GM21825 (cell line): ENCODE results near the gene RTN3.
A peak's percentile ranks its signal among the peaks of the same experiment; 100 is the strongest.
"Not testable (repeated sequence)": the region's sequence is repeated elsewhere in the genome, so short reads cannot be mapped to it uniquely, and the experiment has no call there.

Source experiments
- ATAC-seq: cut with Tn5 transposase; IDR thresholded peaks from one replicate; pipeline ENCODE4 v1.9.1; 2021; ENCODE audit warnings: mild to moderate bottlenecking, moderate library complexity; ENCODE audit not compliant: unreplicated experiment

The RTN3 gene

DNA sequence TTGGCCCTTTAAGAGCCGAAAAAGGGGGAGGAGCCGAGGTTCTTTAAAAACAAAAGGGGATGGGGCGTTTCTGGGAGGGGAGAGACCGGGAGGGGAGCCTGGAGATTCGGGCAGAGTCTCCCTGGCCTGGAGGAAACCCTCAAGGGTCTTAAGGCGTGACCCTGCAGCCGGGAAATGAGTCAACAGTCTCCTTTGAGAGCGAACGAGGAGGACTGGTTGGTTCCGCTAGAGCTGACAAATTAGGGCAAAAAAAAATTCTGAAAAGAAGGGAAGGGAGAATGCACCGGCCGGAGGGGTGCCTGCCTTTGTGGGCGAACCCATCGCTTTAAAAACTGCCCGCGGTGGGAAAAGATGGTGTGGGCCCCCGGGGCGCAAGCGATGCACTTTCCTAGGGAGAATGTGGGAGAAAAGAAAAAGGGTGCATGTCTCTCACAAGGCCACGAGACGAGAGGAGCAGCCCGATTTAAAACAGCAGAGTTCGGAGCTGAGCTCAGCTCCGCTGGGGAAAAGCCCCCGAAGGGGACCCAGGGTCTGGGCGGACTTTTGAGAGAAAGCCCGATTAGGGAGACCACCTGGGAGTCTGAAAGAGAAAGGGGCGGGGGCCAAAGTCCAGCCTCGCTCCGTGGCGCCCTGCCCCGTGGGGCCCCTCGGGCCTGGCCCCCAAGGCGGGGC lies 86.4 kb downstream of the RTN3 start:
- ATAC-seq, result peak; percentile 12

DNA sequence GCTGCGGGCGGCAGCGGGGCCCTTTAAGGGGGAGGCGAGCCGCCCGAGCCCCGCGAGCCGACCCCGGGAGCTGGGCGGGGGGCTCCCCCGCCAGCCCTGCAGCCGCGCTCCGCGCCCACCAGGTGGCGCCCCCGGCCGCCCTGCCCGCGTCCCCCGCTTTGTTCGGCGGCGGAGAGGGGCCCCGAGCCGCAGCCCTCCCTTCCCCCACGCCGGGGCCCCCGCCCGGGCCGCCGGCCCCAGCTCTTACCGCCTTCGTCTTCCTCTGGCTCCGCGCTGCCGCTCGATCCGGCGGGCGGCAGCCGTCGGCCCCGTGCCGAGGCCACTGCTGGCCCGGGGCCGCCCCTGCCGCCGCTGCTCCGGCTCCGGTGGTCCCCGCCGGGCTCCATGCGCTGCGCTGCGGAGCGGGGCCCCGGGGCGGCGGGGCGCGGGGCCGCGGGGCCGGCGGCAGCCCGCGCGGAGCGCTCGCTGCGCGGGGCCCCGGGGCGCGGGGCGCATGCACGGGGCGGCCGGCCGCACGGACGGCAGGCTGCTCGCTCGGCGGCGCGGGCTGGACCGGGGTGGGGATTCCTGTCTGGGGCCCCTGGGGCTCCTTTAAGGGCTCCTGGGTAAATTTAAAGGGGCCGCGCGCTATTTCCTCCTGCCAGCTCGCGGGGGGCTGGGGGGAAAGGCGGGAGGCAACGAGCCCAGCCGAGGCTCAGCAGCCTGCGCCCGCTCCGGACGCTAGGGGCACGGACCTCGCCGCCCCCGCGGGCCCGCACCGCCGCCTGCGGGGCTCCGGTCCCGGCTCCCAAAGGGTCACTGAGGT lies 87.1 kb downstream of the RTN3 start, which contains the start of gene ZFTA:
TSS of gene ZFTA (minus strand) at position 539 of the 805 bp plus-strand sequence. CDS start at position 386, 153 bp downstream.
- ATAC-seq, result peak; percentile 59

DNA sequence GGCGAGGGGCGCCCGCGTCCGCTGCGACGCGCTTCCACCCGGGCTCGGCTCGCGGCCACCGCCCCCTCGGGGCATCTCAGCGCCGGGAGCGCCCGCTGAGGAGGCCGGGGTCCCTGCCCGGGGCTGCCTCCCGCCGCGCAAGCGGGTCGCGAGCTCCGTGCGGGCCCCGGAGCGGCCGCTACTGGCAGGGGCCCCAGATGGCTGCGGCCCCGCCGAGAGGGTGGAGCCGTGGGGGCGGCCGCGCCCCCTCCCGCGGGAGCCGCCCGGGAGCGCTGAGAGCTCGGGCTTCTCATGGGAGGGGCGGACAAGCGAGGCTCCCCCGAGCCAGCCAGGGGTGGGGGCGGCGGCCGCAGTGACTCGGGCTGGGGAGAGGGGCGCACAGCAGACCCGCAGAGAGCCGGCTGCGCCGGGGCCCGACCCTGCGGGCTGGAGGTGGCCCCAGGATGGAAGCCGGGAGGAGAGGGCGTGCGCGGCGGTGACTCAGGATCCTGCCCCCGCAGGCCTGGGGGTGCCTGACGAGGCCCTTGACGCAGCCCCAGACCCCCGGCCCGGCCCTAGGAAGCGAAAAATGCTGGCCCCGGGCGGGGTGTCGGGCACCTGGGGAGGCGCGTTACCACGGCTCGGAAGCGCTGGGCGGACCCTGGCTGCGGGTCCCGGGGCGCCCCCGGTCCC lies 87.9 kb downstream of the RTN3 start:
- peak; percentile 28 for ATAC-seq

DNA sequence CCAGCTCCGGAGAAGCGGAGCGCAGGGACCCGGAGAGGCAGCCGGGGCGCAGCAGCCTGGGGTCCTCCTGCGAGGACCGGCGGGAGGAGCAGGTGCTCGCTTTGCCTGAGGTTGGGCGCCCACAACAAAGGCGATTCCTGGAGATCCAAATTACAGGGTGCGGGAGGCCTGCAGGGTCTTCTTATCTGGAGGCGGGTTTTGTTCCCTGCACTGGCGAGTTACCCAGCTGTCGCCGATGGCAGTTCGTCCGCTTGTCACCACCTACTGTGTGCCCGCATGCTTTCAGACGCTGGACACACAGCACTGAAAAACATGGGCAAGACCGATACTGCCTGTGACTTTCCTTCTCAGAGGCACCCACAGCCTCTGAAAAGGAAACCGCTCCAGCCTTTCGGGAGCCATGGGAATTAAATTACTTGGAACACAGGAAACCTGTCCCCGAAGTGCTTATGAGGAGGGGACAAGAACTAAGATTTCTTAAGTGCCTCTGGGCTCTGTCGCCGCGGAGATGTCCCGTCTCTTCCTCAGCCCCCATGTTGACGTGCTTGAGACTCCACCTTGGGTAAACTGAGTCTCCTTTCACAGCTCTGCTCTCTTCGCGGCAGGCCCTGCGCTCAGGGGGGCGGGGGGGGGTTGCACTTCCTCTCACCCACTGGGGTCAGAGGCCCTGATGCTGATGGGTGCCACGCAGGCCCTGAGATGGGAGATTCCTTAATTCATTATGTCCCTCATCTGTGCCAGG lies 88.6 kb downstream of the RTN3 start:
- no peak for ATAC-seq

DNA sequence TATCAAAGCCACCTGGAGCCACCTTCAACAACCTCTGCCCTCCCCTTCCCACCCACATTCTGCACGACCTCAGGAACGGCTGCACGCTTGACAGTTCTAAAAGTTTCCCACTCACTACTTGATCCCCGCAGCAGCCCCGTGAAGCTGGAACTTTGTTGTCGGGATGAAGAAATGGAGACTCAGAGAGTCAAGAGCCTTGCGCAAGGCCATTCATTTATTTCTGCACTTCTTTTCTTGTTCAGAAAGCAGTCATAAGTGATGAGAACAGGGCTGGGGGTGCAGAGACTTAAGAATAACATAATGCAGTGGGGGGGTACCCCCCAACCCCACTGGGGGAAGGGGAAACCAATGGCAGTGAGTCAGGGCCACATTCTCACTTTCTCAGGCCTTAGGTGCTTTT lies 89.5 kb downstream of the RTN3 start:
- ATAC-seq, result no peak

DNA sequence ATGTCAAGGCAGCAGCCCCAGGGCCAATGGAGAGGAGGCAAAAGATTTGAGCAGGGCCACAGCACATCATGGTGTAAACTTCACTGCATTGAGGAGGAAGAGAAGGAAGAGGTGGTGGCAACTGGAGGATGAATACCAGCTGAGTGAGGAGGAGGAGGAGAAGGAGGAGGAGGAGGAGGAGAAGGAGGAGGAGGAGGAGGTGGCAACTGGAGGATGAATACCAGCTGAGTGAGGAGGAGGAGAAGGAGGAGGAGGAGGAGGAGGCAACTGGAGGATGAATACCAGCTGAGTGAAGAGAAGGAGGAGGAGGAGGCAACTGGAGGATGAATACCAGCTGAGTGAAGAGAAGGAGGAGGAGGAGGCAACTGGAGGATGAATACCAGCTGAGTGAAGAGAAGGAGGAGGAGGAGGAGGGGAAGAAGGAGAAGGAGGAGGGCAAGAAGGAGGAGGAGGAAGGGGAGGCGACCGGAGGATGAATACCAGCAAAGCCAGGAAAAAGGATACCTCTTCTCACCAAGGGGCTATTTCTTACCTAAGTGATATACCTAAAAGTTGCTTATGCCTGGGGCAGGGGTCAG lies 90.5 kb downstream of the RTN3 start:
- ATAC-seq, result not testable (repeated sequence)

DNA sequence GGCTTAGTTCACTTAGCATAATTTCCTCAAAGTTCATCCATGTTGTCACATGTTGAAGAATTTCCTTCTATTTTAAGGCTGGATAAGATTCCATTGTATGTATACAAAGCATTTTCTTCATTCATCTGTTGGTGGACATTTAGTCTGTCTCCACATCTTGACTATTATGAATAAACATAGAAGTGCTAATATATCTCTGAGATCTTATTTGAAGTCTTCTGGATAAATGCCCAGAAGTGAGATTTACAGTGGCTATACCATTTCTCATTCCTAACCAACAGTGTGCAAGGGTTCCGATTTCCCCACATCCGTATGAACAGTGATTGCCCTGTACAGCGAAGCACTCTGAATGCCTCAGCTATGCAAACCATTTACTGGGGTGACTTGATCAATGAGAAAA lies 93.9 kb downstream of the RTN3 start:
- no peak for ATAC-seq

DNA sequence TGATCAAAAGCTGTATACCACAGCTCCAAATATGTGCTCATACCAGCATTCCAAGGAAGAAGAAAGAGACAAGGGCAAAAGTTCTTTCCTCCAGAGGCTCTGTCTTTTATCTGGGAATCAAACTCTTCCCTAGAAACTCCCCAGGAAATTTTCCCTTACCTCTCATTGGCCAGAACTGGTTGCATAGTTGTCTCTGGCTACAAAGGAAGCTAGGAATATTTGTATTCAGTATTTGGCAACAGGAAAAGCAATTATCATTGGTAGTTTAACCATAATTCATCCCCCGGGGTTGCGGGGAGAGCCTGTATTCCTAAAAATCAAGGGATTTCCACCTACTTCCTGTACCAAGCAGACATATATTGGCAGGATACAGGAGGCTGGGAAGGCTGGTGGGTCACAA lies 97.7 kb downstream of the RTN3 start:
- ATAC-seq, result no peak

DNA sequence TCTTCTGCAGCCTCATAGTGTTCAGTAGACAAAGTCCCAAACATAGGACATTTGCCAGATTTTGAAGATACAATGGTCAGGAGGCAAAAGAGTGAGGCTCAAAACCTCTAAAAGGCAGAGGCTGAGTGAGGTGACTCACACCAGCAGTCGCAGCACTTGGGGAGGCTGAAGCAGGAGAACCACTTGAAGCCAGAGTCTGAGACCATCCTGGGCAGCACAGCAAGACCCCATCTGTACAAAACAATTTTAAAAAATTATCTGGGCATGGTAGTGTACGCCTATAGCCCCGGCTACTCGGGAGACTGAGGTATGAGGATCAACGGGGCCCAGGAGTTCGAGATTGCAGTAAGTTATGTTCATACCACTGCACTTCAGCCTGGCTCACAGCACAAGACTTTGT lies 101.4 kb downstream of the RTN3 start:
- ATAC-seq, result no peak

DNA sequence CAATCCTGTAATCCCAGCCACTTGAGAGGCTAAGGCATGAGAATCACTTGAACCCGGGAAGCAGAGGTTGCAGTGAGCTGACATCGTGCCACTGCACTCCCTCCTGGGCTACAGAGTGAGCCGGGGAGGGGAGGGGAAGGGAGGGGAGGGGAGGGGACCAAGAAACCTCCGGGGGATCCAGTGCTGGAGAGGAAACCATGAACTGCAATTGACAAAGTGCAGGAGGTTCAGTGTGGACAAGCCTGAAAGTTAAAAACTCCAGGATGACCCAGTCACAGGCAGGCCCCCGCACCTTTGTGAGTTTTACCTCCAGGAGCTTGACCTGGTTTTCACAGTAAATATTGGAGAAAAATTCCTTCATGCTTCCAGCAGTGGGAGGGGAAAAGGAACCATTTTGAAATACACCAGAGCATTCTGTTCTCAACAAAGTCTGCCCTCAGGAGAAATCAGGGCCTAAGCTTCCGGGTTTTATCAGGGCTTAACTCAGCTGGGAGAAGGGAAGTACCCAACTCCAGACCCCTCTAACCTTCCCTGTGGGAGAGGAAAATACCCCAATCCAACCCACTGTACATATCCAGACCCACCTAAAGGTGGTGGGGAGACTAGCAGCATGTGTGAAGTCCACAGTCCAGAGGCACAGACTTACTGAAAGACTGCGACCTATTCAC lies 102.8 kb downstream of the RTN3 start:
- no peak for ATAC-seq

DNA sequence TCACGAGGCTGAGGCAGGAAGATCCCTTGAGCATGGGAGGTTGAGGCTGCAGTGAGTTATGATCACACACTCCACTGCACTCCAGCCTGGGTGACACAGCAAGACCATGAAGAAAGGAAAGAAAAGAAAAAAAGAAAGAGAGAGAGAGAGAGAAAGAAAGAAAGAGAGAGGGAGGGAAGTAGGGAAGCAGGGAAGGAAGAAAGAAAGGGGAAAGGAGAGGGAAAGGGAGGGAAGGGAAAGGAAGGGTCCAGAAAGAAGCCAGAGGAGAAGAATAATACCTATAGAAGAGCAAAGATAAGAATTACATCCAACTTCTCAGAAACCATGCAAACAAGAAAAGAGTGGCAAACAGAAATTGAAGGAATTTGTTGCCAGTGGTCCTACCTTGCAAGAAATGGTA lies 104.5 kb downstream of the RTN3 start:
- no peak for ATAC-seq

DNA sequence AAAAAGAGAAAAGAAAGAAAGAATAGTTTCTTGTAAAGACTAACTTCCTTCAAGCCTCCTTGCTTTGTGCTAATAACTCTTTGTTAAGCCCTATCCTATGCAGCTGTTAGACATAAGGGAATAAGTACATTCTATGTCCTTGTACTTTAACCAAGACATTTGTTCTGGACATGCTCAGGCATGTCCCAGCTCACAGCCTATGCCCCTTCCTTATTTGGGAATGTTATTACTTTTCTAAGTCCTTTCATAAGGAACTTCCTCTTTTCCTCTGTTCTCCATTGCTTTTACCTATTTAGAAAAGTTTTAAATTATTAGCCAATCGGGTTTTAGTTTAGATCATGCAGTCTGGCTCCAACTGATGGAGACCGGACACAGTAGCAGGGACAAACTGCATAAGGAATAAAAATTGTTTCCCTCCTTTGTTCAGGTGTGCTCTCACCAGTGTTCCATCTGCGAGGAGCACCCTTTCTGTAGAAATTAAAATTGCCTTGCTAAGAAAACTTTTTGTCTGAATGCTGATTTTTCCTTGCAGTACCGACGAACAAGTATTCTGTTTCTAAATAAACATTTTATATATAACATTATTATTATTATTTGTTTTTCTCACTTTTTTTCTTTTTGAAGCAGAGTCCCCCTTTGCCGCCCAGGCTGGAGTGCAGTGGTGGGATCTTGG lies 110.3 kb downstream of the RTN3 start:
- no peak for ATAC-seq

DNA sequence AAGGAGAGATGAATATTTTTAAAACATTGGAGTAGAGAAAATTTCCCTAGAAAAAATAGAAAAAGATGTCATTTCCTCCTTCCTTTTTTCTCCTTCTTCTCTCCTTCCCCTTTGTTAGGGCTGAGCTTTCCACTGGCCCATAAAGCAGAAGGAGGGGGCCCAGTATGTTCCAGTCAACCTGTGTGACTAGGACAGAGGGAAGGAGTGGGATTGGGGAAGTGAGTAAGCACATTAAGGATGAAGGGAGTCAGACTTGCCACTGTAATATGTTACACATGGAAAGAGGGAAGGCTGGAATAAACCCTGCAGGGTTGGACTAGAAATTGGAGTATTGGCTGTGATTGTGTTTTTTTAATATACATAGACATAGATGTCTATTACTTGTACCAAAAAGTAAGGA lies 111.9 kb downstream of the RTN3 start:
- ATAC-seq, result no peak

DNA sequence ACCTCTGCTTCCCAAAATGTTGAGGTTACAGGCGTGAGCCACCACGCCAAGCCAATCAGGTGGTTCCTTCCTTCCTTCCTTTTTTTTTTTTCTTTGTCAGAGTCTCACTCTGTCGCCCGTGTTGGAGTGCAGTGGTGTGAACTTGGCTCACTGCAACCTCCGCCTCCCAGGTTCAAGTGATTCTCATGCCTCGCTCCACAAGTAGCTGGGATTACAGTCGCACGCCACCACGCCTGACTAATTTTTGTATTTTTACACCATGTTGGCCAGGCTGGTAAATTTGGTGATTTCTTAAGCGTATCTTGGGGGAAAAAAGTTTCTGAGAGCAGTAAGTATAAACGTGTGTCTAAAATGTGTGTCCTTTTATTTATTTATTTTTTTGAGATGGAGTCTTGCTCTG lies 113.8 kb downstream of the RTN3 start:
- no peak for ATAC-seq

DNA sequence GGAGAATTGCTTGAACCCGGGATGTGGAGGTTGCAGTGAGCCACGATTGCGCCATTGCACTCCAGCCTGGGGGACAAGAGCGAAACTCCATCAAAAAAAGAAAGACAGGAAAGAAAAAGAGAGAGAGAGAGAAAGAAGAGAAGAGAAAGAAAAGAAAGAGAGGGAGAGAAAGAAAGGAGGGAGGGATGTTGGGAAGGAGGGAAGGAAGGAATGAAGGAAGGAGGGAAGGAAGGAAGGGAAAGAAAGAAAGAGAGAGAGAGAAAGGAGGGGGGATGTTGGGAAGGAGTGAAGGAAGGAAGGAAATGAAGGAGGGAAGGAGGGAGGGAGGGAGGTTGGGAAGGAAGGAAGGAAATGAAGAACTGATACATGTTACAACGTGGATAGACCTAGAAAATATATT lies 119.6 kb downstream of the RTN3 start:
- no peak for ATAC-seq

DNA sequence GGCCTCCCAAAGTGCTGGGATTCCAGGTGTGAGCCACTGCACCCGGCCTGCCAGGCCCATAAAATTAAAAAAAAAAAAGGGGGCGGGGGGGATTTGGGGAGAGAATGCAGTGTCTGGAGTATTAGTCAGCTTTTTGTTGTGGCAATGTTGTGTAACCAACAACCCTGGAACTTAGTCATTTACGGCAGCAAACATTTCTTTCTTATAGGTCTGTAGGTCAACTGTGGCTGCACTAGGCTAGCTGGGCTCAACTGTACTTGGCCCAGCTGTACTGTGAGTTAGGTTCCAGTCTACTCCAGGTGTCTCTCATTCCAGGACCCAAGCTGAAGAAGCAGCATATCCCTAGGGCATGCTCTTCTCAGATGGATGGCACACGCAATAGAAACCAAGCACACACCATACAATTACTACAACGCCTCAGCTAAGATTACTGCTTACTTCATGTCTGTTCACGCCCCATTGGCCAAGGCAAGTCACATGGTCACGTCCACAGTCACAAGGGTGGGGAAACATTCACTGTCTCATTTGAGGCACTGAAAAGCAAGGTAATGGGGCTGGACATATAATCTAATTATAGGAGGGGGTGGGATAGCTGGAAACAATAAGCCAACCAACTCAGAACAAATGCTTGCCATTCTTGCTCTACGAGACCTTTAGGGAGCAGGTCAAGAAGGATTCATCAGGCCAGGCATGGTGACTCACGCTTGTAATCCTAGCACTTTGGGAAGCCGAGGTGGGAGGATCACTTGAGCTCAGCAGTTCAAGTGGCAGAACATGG lies 121.5 kb downstream of the RTN3 start:
- no peak for ATAC-seq

DNA sequence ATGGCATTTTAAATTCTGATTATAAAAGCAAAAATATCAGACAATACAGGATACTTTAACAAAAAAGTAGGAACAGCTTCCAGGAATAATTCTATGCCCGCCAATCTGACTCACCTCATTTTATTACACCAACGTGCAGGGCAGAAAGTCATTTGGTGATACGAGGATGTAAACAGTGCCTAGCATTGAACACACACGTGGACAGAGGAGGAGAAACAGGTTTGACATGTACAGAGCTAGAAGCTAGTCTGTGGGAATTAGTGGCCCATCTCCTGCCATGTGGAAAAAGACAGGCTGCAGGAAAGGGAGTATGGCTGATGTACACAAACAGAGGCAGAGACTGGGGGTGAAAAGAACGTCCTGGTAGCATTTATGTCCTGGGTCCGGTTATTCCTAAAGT lies 123.0 kb downstream of the RTN3 start:
- ATAC-seq, result no peak

DNA sequence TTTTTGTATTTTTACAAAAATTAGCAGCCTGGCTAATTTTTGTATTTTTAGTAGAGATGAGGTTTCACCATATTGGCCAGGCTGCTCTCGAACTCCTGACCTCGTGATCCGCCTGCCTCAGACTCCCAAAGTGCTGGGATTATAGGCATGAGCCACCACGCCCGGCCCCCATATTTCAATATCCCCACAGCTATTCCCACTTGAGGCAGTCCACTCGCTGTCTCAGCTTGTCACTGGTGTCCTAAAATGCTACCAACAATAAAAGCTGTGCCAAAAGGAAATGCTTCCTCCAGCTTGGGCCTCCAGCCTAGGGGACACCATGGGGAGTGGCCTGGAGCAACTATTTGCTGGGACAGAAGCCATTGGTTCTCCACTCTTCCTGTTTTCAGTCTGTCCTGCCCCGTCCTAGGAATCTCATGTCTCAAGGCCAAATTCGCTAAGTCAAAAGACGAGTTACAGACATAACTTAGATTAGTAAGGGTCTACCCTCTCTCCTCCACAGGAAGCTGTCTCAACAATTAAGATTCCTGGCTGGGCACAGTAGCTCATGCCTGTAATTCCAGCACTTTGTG lies 124.6 kb downstream of the RTN3 start:
- no peak for ATAC-seq
